SK-N-DZ (cell line): Measurements from ENCODE around the gene CLEC16A.
"Not testable (repeated sequence)": the region's sequence is repeated elsewhere in the genome, so short reads cannot be mapped to it uniquely, and the experiment has no call there.

Source experiments
- DNase-seq: peaks from one replicate; pipeline ENCODE4 v3.0.0-alpha.2; 2015; ENCODE audit warnings: low spot score

Gene CLEC16A

GRCh38 chr16:11097787-11098167 is 153.4 kb downstream of the CLEC16A start:
- no peak for DNase-seq

- DNase-seq, result no peak
These were observed 154.4 kb downstream of the CLEC16A start for GRCh38 chr16:11098601-11099390.

- DNase-seq, result no peak
These were observed 155.4 kb downstream of the CLEC16A start for GRCh38 chr16:11099672-11100205.

GRCh38 chr16:11100239-11100750 is 155.9 kb downstream of the CLEC16A start:
- DNase-seq, result no peak

GRCh38 chr16:11101283-11101682 is 156.9 kb downstream of the CLEC16A start:
- DNase-seq, result no peak

GRCh38 chr16:11101695-11102522 is 157.5 kb downstream of the CLEC16A start:
- DNase-seq, result no peak

- DNase-seq, result no peak
These were observed 158.1 kb downstream of the CLEC16A start for GRCh38 chr16:11102523-11102898.

GRCh38 chr16:11103301-11103700 is 158.9 kb downstream of the CLEC16A start:
- DNase-seq, result not testable (repeated sequence)

GRCh38 chr16:11104168-11105037 is 160.0 kb downstream of the CLEC16A start:
- DNase-seq, result no peak

GRCh38 chr16:11105038-11105903 is 160.9 kb downstream of the CLEC16A start:
- peak; percentile 47 for DNase-seq

- DNase-seq, result no peak
These were observed 162.4 kb downstream of the CLEC16A start for GRCh38 chr16:11106726-11107125.

GRCh38 chr16:11107780-11108465 is 163.6 kb downstream of the CLEC16A start:
- DNase-seq, result no peak

- no peak for DNase-seq
These were observed 164.1 kb downstream of the CLEC16A start for GRCh38 chr16:11108466-11108805.

- DNase-seq, result no peak
These were observed 165.2 kb downstream of the CLEC16A start for GRCh38 chr16:11109566-11109965.

GRCh38 chr16:11111150-11111549 is 166.8 kb downstream of the CLEC16A start:
- no peak for DNase-seq

- no peak for DNase-seq
These were observed 167.7 kb downstream of the CLEC16A start for GRCh38 chr16:11111856-11112634.

- no peak for DNase-seq
These were observed 168.5 kb downstream of the CLEC16A start for GRCh38 chr16:11112723-11113348.

- DNase-seq, result no peak
These were observed 170.2 kb downstream of the CLEC16A start for GRCh38 chr16:11114366-11115164.
